GM18511 (cell line): Measurements from ENCODE around the gene SMYD5.
A peak's percentile ranks its signal among the peaks of the same experiment; 100 is the strongest.
"Not testable (repeated sequence)": the region's sequence is repeated elsewhere in the genome, so short reads cannot be mapped to it uniquely, and the experiment has no call there.

Source experiments
- ATAC-seq: cut with Tn5 transposase; IDR thresholded peaks from one replicate; pipeline ENCODE4 v1.9.1; 2021; ENCODE audit warnings: mild to moderate bottlenecking, moderate library complexity; ENCODE audit not compliant: unreplicated experiment

Gene SMYD5

DNA sequence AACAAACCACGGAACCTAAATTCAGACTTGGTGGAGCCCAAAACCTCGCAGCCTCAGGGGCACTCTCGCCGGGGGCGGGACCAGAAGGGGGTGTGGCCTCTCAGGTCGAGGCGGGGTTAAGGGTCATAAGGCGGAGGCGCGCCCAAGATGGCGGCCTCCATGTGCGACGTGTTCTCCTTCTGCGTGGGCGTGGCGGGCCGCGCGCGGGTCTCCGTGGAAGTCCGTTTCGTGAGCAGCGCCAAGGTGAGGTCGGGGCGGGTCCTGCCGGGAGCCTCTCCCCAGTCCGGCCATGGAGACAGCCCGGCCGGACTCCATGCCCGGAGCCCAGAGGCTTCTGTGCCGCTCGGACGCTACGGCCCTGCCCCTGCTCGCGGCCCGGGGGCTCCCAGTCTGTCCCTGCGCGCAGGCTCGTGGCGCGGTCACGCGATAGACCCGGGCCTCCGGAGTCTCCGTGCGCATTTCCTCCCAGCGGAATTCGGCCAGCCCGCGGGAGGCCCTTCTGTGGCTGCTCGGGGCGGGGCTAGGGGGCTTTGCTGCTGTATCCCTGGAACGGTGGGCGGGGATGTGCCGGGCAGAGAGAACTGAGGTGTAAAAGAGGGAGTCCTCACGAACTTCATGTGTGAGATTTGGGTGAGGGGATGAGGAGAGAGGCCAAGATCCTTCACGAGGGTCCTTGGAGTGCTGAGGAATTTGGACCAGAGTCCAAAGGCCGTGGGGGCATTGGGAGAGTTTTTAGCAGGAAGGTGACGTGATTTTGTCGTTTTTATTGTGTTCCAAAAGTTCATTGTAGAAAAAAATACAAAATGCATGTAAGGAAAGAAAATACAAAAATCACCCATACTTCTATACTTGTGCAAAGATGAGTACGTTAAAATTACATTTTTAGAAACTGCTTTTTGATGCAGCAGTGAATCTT lies at the start of gene SMYD5:
TSS of gene SMYD5 (plus strand) at position 126 of the 916 bp plus-strand sequence. CDS start at position 148, 22 bp downstream.
- peak; percentile 94 for ATAC-seq

DNA sequence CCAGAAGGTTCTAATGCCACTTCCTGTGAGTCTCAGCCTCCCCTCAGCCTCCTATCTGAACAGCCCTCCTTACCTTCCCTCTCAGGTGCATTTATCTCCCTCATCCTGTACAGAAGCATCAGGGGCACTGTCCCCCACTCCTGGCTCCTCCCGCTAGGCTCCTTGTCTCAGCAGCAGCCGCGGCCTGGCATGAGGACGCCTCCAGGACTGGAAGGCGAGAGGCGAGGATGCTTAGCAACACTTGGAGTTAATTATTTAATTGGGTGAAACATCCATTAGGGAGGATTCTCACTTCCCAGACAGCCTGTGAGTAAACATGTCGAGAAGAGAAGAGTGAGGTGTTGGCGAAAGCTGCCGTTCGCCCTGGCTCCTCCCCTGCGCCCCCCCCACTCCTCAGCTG lies 48.1 kb upstream of the SMYD5 start:
- not testable (repeated sequence) for ATAC-seq

DNA sequence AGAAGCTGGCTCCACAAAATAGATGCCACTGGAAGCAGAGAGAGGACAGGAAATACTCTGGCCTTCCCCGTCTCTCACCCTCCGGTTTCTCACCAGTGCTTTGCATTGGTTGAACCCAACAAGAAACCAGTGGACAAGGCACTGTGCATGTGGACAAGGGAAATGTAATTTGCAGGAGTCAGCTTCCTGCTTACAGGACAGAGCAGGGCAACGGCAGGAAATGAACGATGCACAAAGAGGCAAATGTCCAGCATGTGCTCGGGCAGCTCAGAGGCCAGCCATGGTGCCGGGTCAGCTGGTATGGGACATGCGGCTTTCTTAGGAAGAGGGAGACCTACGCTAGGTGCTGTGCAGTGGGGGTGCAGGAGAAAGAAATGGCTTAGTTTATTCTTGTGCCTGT lies 47.2 kb upstream of the SMYD5 start:
- not testable (repeated sequence) for ATAC-seq

DNA sequence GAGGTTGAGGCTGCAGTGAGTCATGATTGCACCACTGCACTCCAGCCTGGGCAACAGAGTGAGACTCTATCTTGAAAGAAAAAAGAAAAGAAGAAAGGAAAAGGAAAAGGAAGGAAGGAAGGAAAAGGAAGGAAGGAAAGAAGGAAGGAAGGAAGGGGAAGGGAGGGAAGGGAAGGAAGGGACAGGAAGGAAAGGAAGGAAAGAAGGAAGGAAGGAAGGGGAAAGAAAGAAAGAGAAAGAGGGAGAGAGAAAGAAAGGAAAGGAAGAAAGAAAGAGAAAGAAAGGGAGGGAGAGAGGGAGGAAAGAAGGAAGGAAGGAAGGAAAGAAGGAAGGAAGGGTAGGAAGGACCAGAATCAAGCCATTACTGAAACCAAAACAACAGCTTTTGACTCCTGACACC lies 45.7 kb upstream of the SMYD5 start:
- ATAC-seq: not testable (repeated sequence)

GRCh38 chr2:73170341-73170740 lies 43.7 kb upstream of the SMYD5 start:
- not testable (repeated sequence) for ATAC-seq

DNA sequence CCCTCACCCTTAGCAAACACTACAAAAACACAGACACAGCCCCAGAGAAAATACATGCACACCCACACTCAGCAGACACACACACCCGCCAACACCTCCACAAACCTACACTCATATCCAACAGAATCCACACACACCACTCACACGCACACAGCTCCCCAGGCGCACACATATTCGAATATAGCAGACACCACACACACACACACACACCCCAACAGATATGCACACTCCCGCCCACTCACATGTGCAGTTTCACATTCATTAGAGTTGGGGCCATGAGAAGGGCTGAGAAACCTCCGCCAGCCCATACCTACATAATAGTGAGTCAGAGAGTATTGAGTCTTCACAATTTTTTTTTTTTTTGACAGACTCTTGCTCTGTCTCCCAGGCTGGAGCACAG lies 41.1 kb upstream of the SMYD5 start:
- peak; percentile 42 for ATAC-seq

GRCh38 chr2:73173781-73174180 lies 40.3 kb upstream of the SMYD5 start:
- ATAC-seq: no peak

GRCh38 chr2:73174244-73174643 lies 39.8 kb upstream of the SMYD5 start:
- ATAC-seq: no peak

GRCh38 chr2:73174941-73175662 lies 38.9 kb upstream of the SMYD5 start:
- no peak for ATAC-seq

- peak; percentile 44 for ATAC-seq
Observed at GRCh38 chr2:73175663-73176204, 38.3 kb upstream of the SMYD5 start.

GRCh38 chr2:73176205-73176880 lies 37.7 kb upstream of the SMYD5 start:
- ATAC-seq: peak; percentile 38

GRCh38 chr2:73176881-73177644 lies 37.0 kb upstream of the SMYD5 start:
- peak; percentile 77 for ATAC-seq

- ATAC-seq: no peak
Observed at GRCh38 chr2:73177645-73178255, 36.3 kb upstream of the SMYD5 start.

GRCh38 chr2:73185965-73186364 lies 28.1 kb upstream of the SMYD5 start:
- ATAC-seq: no peak

GRCh38 chr2:73187549-73187948 lies 26.5 kb upstream of the SMYD5 start:
- no peak for ATAC-seq

DNA sequence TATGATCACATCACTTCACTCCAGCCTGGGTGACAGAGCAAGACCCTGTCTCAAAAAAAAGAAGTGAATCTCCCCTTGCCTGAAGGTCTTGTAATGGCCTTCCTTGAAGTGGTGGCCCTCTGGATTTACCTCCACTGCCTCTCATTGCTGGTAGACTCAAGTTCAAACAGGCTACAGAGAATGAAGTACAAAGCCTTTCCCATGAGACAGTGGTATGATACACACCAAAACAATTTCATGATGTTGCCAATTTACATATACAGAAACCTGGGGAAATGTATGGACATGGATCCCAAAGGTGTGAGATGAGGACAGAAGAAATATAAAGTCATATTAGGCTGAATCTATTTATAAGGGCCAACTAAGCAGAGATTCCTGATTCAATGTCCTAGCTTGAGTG lies 16.5 kb upstream of the SMYD5 start:
- no peak for ATAC-seq

GRCh38 chr2:73200281-73200680 lies 13.8 kb upstream of the SMYD5 start:
- ATAC-seq: not testable (repeated sequence)

GRCh38 chr2:73202156-73203054 lies 11.6 kb upstream of the SMYD5 start, which contains the start of gene NOTO:
NOTO (plus strand) TSS chr2:73202574; CDS start chr2:73202667, 93 bp downstream.
- no peak for ATAC-seq
